SK-N-SH (cell line): ENCODE results near the gene SLC17A2. TPM values are rescaled to one million over a fixed set of nuclear protein-coding genes. Genes with fewer than 3 reads are reported as not detected.

Source experiments
- CTCF ChIA-PET: fragments of 300-600, 350-600 bp; formaldehyde crosslinking; extraction: SDS; loops from one replicate; lab custom pipeline; 2021; lab: Yijun Ruan, JAX
- POLR2A ChIA-PET: fragments of 350-600 bp; sonication (Branson Sonifier 250); formaldehyde crosslinking; extraction: SDS; loops from one replicate; lab custom pipeline; 2020; ENCODE audit warnings: antibody characterized with exemption, inconsistent platforms; lab: Yijun Ruan, JAX
- DNase-seq: peaks from one replicate; pipeline ENCODE4 v3.0.0; 2012
- H2AFZ ChIP-seq: fragments of 200-600 bp; sonication (generic); 2 replicates; pipeline ENCODE4 v1.8.1; 2016; ENCODE audit warnings: antibody characterized with exemption, mild to moderate bottlenecking, low read depth
- H3F3A ChIP-seq: fragments of 200-600 bp; sonication (generic); replicated peaks from 2 replicates; pipeline ENCODE3; 2016; ENCODE audit warnings: antibody characterized with exemption, mild to moderate bottlenecking; ENCODE audit not compliant: insufficient read depth
- H3K27ac ChIP-seq, 2 experiments: fragments of 200-500 bp in 1 of 2; fragments of 200-600 bp in 1 of 2; sonication (Bioruptor generic) in 1 of 2; sonication (generic), shearing (Covaris generic) in 1 of 2; 2 replicates each; pipeline versions ENCODE4 v1.5.1 to v1.6.1; 2014 to 2016; ENCODE audit warnings: low read depth in 2 of 2, inconsistent platforms in 1 of 2, low read length in 1 of 2, mild to moderate bottlenecking in 1 of 2, mixed read lengths in 1 of 2
- H3K27me3 ChIP-seq: fragments of 200-600 bp; sonication (generic), shearing (Covaris generic); 2 replicates; pipeline ENCODE4 v1.6.1; 2016; ENCODE audit warnings: mixed run types; ENCODE audit not compliant: insufficient read depth
- H3K36me3 ChIP-seq, 2 experiments: fragments of 200-500 bp in 1 of 2; fragments of 200-600 bp in 1 of 2; sonication (Bioruptor generic) in 1 of 2; sonication (generic) in 1 of 2; replicated peaks in 1 of 2; 2 replicates each; pipeline versions ENCODE3 to v1.5.1; 2014 to 2016; ENCODE audit warnings: low read length in 1 of 2, mild to moderate bottlenecking in 1 of 2; ENCODE audit not compliant: insufficient read depth in 2 of 2, control insufficient read depth in 1 of 2
- H3K4me1 ChIP-seq, 2 experiments: fragments of 200-500 bp in 1 of 2; fragments of 200-600 bp in 1 of 2; sonication (Bioruptor generic) in 1 of 2; sonication (generic), shearing (Covaris generic) in 1 of 2; 2 replicates each; pipeline versions ENCODE4 v1.5.1 to v1.6.1; 2014 to 2016; ENCODE audit warnings: low read depth in 1 of 2, low read length in 1 of 2, mixed run types in 1 of 2; ENCODE audit not compliant: insufficient read depth in 2 of 2, control insufficient read depth in 1 of 2
- H3K4me2 ChIP-seq: fragments of 200-600 bp; sonication (generic), shearing (Covaris generic); 2 replicates; pipeline ENCODE4 v1.6.1; 2017; ENCODE audit warnings: mixed run types
- H3K4me3 ChIP-seq, 2 experiments: fragments of 200-500 bp in 1 of 2; fragments of 200-600 bp in 1 of 2; sonication (Bioruptor generic) in 1 of 2; sonication (generic), shearing (Covaris generic) in 1 of 2; 2 replicates each; pipeline versions ENCODE4 v1.5.1 to v1.8.1; 2014 to 2016; ENCODE audit warnings: low read depth in 2 of 2, inconsistent platforms in 1 of 2, low read length in 1 of 2, mild to moderate bottlenecking in 1 of 2, mixed read lengths in 1 of 2, moderate library complexity in 1 of 2
- H3K79me2 ChIP-seq: fragments of 200-600 bp; sonication (generic); 2 replicates; pipeline ENCODE4 v1.8.1; 2017; ENCODE audit warnings: mild to moderate bottlenecking; ENCODE audit not compliant: insufficient read depth
- H3K9ac ChIP-seq: fragments of 200-600 bp; sonication (generic); 2 replicates; pipeline ENCODE4 v1.6.1; 2017; ENCODE audit warnings: mixed run types
- H3K9me2 ChIP-seq: fragments of 200-600 bp; sonication (generic); 2 replicates; pipeline ENCODE4 v1.6.1; 2017; ENCODE audit warnings: mixed run types
- H3K9me3 ChIP-seq: fragments of 200-600 bp; sonication (generic); 2 replicates; pipeline ENCODE4 v1.6.1; 2017; ENCODE audit warnings: mixed run types, mild to moderate bottlenecking, moderate library complexity
- H4K20me1 ChIP-seq: fragments of 200-600 bp; sonication (generic); 2 replicates; pipeline ENCODE4 v1.6.1; 2017; ENCODE audit warnings: mild to moderate bottlenecking, mixed run types; ENCODE audit not compliant: insufficient read depth
- EP300 ChIP-seq, 2 experiments: IDR thresholded peaks; 2 replicates each; pipeline versions ENCODE4 v1.4.0 to v1.6.1; 2012; ENCODE audit warnings: borderline replicate concordance in 1 of 2, low read depth in 1 of 2, low read length in 1 of 2
- FOSL2 ChIP-seq: IDR thresholded peaks from 2 replicates; pipeline ENCODE4 v1.4.0; 2012; ENCODE audit warnings: low read depth, mild to moderate bottlenecking, moderate library complexity, borderline replicate concordance
- GABPA ChIP-seq: IDR thresholded peaks from 2 replicates; pipeline ENCODE4 v1.4.0; 2012; ENCODE audit warnings: low read depth, mild to moderate bottlenecking
- GATA2 ChIP-seq: sonication (generic); formaldehyde crosslinking; IDR thresholded peaks from 2 replicates; pipeline ENCODE4 v1.5.0; 2020; ENCODE audit warnings: mild to moderate bottlenecking, missing genetic modification reagents
- IRF3 ChIP-seq: fragments of 150-350 bp; IDR thresholded peaks from 2 replicates; pipeline ENCODE4 v1.6.1; 2016; ENCODE audit warnings: mild to moderate bottlenecking, low read depth, low read length
- JUND ChIP-seq: IDR thresholded peaks from 2 replicates; pipeline ENCODE4 v1.4.0; 2012
- MAX ChIP-seq: IDR thresholded peaks from 2 replicates; pipeline ENCODE4 v1.4.0; 2012; ENCODE audit warnings: low read depth
- MEF2A ChIP-seq: IDR thresholded peaks from 2 replicates; pipeline ENCODE4 v1.4.0; 2012; ENCODE audit warnings: low read depth, borderline replicate concordance
- NFIC ChIP-seq: IDR thresholded peaks from 2 replicates; pipeline ENCODE4 v1.4.0; 2012; ENCODE audit warnings: borderline replicate concordance
- POLR2AphosphoS5 ChIP-seq: IDR thresholded peaks from 2 replicates; pipeline ENCODE4 v1.6.1; 2012; ENCODE audit warnings: low read depth, low read length
- RFX5 ChIP-seq: IDR thresholded peaks from 2 replicates; pipeline ENCODE4 v1.6.1; 2012; ENCODE audit warnings: mild to moderate bottlenecking, improper control_type of control experiment, low read length
- SIN3A ChIP-seq: IDR thresholded peaks from 2 replicates; pipeline ENCODE4 v1.6.1; 2012; ENCODE audit warnings: low read depth, mild to moderate bottlenecking, low read length, moderate library complexity, borderline replicate concordance
- SMC3 ChIP-seq: IDR thresholded peaks from 2 replicates; pipeline ENCODE4 v1.6.1; 2012; ENCODE audit warnings: low read depth, low read length, improper control_type of control experiment
- TAF1 ChIP-seq: IDR thresholded peaks from 2 replicates; pipeline ENCODE4 v1.6.1; 2012; ENCODE audit warnings: low read depth, mild to moderate bottlenecking, low read length, moderate library complexity, borderline replicate concordance
- TEAD4 ChIP-seq: IDR thresholded peaks from 2 replicates; pipeline ENCODE4 v1.4.0; 2012; ENCODE audit warnings: mild to moderate bottlenecking, borderline replicate concordance; ENCODE audit not compliant: insufficient read depth
- USF2 ChIP-seq: fragments of 150-350 bp; IDR thresholded peaks from 2 replicates; pipeline ENCODE4 v1.6.1; 2017; ENCODE audit warnings: antibody characterized with exemption, low read length, low read depth, borderline replicate concordance
- YY1 ChIP-seq: IDR thresholded peaks from 2 replicates; pipeline ENCODE4 v1.4.0; 2012; ENCODE audit warnings: low read depth, mild to moderate bottlenecking
- WGBS: methylation state at CpG from one replicate; pipeline ENCODE4 v1.1.6; 2017; ENCODE audit warnings: low lambda C conversion rate; 5-methylcytosine and 5-hydroxymethylcytosine counted together
- polyA plus RNA-seq, 3 experiments: library from polyadenylated mRNA; depleted of rRNA; stranded (reverse); fragments of >200 nt; gene quantifications; 2 replicates each; pipeline ENCODE4 v1.2.3, GENCODE V29; 2012
- TF ChIP-seq, protein P1 (sequence below): IDR thresholded peaks from 2 replicates; pipeline ENCODE4 v1.6.1; 2012; ENCODE audit warnings: mild to moderate bottlenecking, low read depth, low read length, moderate library complexity
- TF ChIP-seq, protein P2 (sequence below): IDR thresholded peaks from 2 replicates; pipeline ENCODE4 v1.4.0; 2012; ENCODE audit warnings: low read depth, borderline replicate concordance

Gene SLC17A2
- polyA plus RNA-seq, 1 of the 3 experiments (the other 2 are of a cell fraction): not detected

- TF ChIP-seq, protein P1, sequence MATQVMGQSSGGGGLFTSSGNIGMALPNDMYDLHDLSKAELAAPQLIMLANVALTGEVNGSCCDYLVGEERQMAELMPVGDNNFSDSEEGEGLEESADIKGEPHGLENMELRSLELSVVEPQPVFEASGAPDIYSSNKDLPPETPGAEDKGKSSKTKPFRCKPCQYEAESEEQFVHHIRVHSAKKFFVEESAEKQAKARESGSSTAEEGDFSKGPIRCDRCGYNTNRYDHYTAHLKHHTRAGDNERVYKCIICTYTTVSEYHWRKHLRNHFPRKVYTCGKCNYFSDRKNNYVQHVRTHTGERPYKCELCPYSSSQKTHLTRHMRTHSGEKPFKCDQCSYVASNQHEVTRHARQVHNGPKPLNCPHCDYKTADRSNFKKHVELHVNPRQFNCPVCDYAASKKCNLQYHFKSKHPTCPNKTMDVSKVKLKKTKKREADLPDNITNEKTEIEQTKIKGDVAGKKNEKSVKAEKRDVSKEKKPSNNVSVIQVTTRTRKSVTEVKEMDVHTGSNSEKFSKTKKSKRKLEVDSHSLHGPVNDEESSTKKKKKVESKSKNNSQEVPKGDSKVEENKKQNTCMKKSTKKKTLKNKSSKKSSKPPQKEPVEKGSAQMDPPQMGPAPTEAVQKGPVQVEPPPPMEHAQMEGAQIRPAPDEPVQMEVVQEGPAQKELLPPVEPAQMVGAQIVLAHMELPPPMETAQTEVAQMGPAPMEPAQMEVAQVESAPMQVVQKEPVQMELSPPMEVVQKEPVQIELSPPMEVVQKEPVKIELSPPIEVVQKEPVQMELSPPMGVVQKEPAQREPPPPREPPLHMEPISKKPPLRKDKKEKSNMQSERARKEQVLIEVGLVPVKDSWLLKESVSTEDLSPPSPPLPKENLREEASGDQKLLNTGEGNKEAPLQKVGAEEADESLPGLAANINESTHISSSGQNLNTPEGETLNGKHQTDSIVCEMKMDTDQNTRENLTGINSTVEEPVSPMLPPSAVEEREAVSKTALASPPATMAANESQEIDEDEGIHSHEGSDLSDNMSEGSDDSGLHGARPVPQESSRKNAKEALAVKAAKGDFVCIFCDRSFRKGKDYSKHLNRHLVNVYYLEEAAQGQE: no peak
- TF ChIP-seq SIN3A (no peak), EP300 (IDR thresholded peaks at IDR 0.05; ENCODE audit: borderline replicate concordance in 1 of 2, low read depth in 1 of 2, low read length in 1 of 2) (no peak), RFX5 (no peak), YY1 (no peak), GABPA (no peak), TEAD4 (no peak)
Observed at GRCh38 chr6:25892877-25893276, 37.6 kb downstream of the SLC17A2 start (continued).

GRCh38 chr6:25889877-25890853, 40.3 kb downstream of the SLC17A2 start:
- WGBS: 66% methylated on average over 5 of the region's 5 CpGs
- ChIA-PET CTCF (interaction anchor here (0.6 to 3.8 kb wide), 27 partner anchors 9 to 667 kb away, joined by 3 to 19 read pairs (median 3); partner anchors contain the start of gene SCGN), POLR2A (no interaction called here)
- TF ChIP-seq, protein P1: no peak
- TF ChIP-seq MAX (no peak), IRF3 (no peak), TAF1 (no peak), MEF2A (no peak), USF2 (no peak), POLR2AphosphoS5 (no peak), FOSL2 (no peak), SIN3A (no peak), SMC3 (peak; percentile 65), JUND (no peak), RFX5 (no peak), GATA2 (no peak), NFIC (no peak)
- TF ChIP-seq, protein P2, sequence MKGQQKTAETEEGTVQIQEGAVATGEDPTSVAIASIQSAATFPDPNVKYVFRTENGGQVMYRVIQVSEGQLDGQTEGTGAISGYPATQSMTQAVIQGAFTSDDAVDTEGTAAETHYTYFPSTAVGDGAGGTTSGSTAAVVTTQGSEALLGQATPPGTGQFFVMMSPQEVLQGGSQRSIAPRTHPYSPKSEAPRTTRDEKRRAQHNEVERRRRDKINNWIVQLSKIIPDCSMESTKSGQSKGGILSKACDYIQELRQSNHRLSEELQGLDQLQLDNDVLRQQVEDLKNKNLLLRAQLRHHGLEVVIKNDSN: no peak

More at GRCh38 chr6:25889877-25890853, 40.3 kb downstream of the SLC17A2 start:
- Histone ChIP-seq H2AFZ (no peak overlapping the region), H3F3A (no peaks in the 10 kb centered on the region), H3K36me3 (no peaks in the 10 kb centered on the region), H3K4me3 (no peak overlapping the region; a peak in 1 of 4 replicates), H3K9me2 (no peaks in the 10 kb centered on the region), H3K27ac (no peak overlapping the region), H3K79me2 (no peaks in the 10 kb centered on the region), H3K4me1 (no peaks in the 10 kb centered on the region), H4K20me1 (no peaks in the 10 kb centered on the region), H3K9ac (no peak overlapping the region), H3K27me3 (no peaks in the 10 kb centered on the region), H3K9me3 (no peaks in the 10 kb centered on the region), H3K4me2 (no peak overlapping the region)
- peak; percentile 58 for DNase-seq
